ENCODE measurements around the gene ANK2. TPM values are rescaled to one million over a fixed set of nuclear protein-coding genes. Genes with fewer than 3 reads are reported as not detected.

Gene ANK2
- total RNA-seq, 2 experiments from 2014 or later, result 1.7 to 3.2 TPM

- ChIA-PET CTCF (no interaction called here), POLR2A (no interaction called here)
- H3K9me3 Mint-ChIP-seq, result no peaks in the 10 kb centered on the region
- H3K4me1 Mint-ChIP-seq (ENCODE audit: low read depth), result no peaks in the 10 kb centered on the region
- H3K27ac Mint-ChIP-seq, result no peak overlapping the region
- H3K4me3 Mint-ChIP-seq, result no peak overlapping the region
- no peaks in the 10 kb centered on the region for H3K27me3 Mint-ChIP-seq
- no peak for TF ChIP-seq CTCF (IDR thresholded peaks at IDR 0.05)
- ATAC-seq (no peak), DNase-seq (no peak)
- H3K36me3 Mint-ChIP-seq (ENCODE audit: low read depth), result no peaks in the 10 kb centered on the region
- intact Hi-C loops (cut with micrococcal nuclease), result no loop called here
These were observed 4.4 kb downstream of the ANK2 start for GRCh38 chr4:113053883-113054282.

- no peak overlapping the region for H3K4me3 Mint-ChIP-seq
- H3K27me3 Mint-ChIP-seq, result no peaks in the 10 kb centered on the region
- ChIA-PET CTCF (no interaction called here), POLR2A (no interaction called here)
- no peaks in the 10 kb centered on the region for H3K4me1 Mint-ChIP-seq (ENCODE audit: low read depth)
- no peak for DNase-seq
- ATAC-seq, result no peak
- no peaks in the 10 kb centered on the region for H3K9me3 Mint-ChIP-seq
- no peak overlapping the region for H3K27ac Mint-ChIP-seq
- no peak for TF ChIP-seq CTCF (IDR thresholded peaks at IDR 0.05)
- intact Hi-C loops (cut with micrococcal nuclease), result no loop called here
- no peaks in the 10 kb centered on the region for H3K36me3 Mint-ChIP-seq (ENCODE audit: low read depth)
These were observed 6.9 kb downstream of the ANK2 start for GRCh38 chr4:113056318-113056717.

- Mint-ChIP-seq H3K9me3 (no peaks in the 10 kb centered on the region), H3K27me3 (no peaks in the 10 kb centered on the region), H3K4me3 (no peak overlapping the region), H3K36me3 (ENCODE audit: low read depth) (no peaks in the 10 kb centered on the region), H3K27ac (no peak overlapping the region), H3K4me1 (ENCODE audit: low read depth) (no peaks in the 10 kb centered on the region)
- TF ChIP-seq CTCF (IDR thresholded peaks at IDR 0.05), result no peak
- intact Hi-C loops (cut with micrococcal nuclease), result no loop called here
- ATAC-seq (no peak), DNase-seq (no peak)
- ChIA-PET POLR2A (no interaction called here), CTCF (no interaction called here)
These were observed 8.4 kb downstream of the ANK2 start for GRCh38 chr4:113057891-113058290.

GRCh38 chr4:113059449-113060182 is 10.2 kb downstream of the ANK2 start:
- CTCF ChIA-PET, result no interaction called here
- no peaks in the 10 kb centered on the region for H3K9me3 Mint-ChIP-seq
- POLR2A ChIA-PET, result no interaction called here
- TF ChIP-seq CTCF (IDR thresholded peaks at IDR 0.05), result no peak
- intact Hi-C loops (cut with micrococcal nuclease), result no loop called here
- ATAC-seq (no peak), DNase-seq (no peak)
- H3K27ac Mint-ChIP-seq, result no peak overlapping the region
- peaks cover 2% of the 10 kb centered on the region for H3K27me3 Mint-ChIP-seq
- no peak overlapping the region for H3K4me3 Mint-ChIP-seq
- H3K36me3 Mint-ChIP-seq (ENCODE audit: low read depth), result no peaks in the 10 kb centered on the region
- H3K4me1 Mint-ChIP-seq (ENCODE audit: low read depth), result no peaks in the 10 kb centered on the region

- CTCF ChIA-PET, result no interaction called here
- ATAC-seq, result no peak
- no peak for DNase-seq
- Mint-ChIP-seq H3K4me3 (no peak overlapping the region), H3K27ac (no peak overlapping the region), H3K4me1 (ENCODE audit: low read depth) (no peaks in the 10 kb centered on the region), H3K36me3 (ENCODE audit: low read depth) (no peaks in the 10 kb centered on the region), H3K9me3 (no peaks in the 10 kb centered on the region), H3K27me3 (peaks cover 2% of the 10 kb centered on the region)
- intact Hi-C loops (cut with micrococcal nuclease), result no loop called here
- TF ChIP-seq CTCF (IDR thresholded peaks at IDR 0.05), result no peak
- POLR2A ChIA-PET, result no interaction called here
These were observed 11.4 kb downstream of the ANK2 start for GRCh38 chr4:113060853-113061252.

All from activated CD8-positive, alpha-beta T cell treated with anti-CD3 and anti-CD28 coated beads for 36 hours (primary cell).